Activated naive CD4-positive, alpha-beta T cell treated with anti-CD3 and anti-CD28 coated beads, Interleukin-2, amount 10 ng/mL, durations not matched to agents 5 hours and 36 hours (primary cell): Measurements from ENCODE around the gene SARDH. TPM values are rescaled to one million over a fixed set of nuclear protein-coding genes. Genes with fewer than 3 reads are reported as not detected.

Experiments
- total RNA-seq, 2 experiments: library from RNA; stranded (reverse); gene quantifications; one replicate each; pipeline ENCODE4 v1.2.3, GENCODE V29; 2021

The SARDH gene, protein sequence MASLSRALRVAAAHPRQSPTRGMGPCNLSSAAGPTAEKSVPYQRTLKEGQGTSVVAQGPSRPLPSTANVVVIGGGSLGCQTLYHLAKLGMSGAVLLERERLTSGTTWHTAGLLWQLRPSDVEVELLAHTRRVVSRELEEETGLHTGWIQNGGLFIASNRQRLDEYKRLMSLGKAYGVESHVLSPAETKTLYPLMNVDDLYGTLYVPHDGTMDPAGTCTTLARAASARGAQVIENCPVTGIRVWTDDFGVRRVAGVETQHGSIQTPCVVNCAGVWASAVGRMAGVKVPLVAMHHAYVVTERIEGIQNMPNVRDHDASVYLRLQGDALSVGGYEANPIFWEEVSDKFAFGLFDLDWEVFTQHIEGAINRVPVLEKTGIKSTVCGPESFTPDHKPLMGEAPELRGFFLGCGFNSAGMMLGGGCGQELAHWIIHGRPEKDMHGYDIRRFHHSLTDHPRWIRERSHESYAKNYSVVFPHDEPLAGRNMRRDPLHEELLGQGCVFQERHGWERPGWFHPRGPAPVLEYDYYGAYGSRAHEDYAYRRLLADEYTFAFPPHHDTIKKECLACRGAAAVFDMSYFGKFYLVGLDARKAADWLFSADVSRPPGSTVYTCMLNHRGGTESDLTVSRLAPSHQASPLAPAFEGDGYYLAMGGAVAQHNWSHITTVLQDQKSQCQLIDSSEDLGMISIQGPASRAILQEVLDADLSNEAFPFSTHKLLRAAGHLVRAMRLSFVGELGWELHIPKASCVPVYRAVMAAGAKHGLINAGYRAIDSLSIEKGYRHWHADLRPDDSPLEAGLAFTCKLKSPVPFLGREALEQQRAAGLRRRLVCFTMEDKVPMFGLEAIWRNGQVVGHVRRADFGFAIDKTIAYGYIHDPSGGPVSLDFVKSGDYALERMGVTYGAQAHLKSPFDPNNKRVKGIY
- total RNA-seq, result 1 to 10 TPM; 4.3 to 5.2 TPM

GRCh38 chr9:133737774-133738639 lies at the start of gene SARDH:
TSS of gene SARDH (minus strand) at chr9:133738352. CDS start at chr9:133734173, 4,179 bp downstream.

DNA sequence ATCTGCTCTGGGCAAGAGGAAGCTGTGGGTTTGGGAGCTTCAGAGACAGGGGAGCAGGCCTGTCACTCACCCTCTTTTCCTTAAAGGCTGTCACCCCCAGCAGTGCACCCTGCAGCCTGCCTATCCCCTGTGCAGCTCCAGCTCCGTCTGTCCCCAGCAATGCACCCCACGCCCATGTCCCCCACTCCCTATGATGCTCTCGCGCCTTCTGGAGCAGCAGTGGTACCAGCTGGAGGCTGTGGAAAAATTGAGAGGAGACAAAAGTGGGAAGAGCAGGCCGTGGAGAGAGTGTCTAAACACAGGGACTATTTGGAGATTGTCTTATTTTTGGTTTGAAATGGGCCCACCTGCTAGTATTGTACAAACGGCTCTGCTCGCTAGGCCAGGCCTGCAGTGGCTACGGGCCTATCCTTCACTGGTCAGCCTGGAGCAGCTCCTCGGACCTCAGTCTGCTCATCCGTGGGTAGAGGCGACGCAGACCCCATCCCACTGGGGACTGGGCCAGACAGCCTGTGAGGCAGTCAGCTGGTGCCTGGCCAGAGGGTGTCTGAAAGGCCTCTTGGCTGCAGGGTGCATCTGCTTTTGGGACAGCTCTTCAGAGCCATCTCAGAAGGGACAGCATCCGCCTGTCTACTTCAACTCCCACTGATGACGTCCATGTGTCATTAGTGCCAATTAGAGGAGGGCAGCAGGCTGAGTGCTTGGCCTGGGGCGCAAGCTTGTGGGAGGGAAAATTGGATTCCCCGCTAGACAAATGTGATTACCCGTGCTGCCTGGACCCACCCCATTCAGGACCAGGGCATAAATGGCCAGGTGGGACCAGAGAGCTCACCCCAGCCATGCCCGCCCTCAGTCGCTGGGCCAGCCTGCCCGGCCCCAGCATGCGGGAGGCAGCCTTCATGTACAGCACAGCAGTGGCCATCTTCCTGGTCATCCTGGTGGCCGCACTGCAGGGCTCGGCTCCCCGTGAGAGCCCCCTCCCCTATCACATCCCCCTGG lies 102.3 kb downstream of the SARDH start, which contains the start of gene DBH:
TSS of gene DBH (plus strand) at position 831 of the 999 bp plus-strand sequence. CDS start at position 840, 9 bp downstream.

Other genes starting within 250 kb of the SARDH start
- gene MYMK, start 213.4 kb downstream of the SARDH start, total RNA-seq, result not detected
- not detected for gene ADAMTSL2, start 203.6 kb downstream of the SARDH start, total RNA-seq
- not detected for gene FAM163B, start 129.0 kb downstream of the SARDH start, total RNA-seq
- gene DBH, start 102.0 kb downstream of the SARDH start, total RNA-seq, result not detected